Glutamatergic neuron (in vitro differentiated cells): Measurements from ENCODE around the gene WSCD1. TPM values are rescaled to one million over a fixed set of nuclear protein-coding genes. Genes with fewer than 3 reads are reported as not detected.

Experiments used
- DNase-seq: peaks from one replicate; pipeline ENCODE4 v3.0.0; 2022
- H3K27ac Mint-ChIP-seq: one replicate; pipeline ENCODE4 v1.8.0; 2020; ENCODE audit warnings: mild to moderate bottlenecking, mixed read lengths, inconsistent platforms; ENCODE audit not compliant: unreplicated experiment
- H3K27me3 Mint-ChIP-seq: one replicate; pipeline ENCODE4 v1.8.0; 2020; ENCODE audit warnings: mild to moderate bottlenecking, moderate library complexity, mixed read lengths, inconsistent platforms; ENCODE audit not compliant: unreplicated experiment
- H3K36me3 Mint-ChIP-seq: one replicate; pipeline ENCODE4 v1.8.0; 2020; ENCODE audit warnings: mild to moderate bottlenecking, mixed read lengths, inconsistent platforms; ENCODE audit not compliant: unreplicated experiment
- H3K4me1 Mint-ChIP-seq: one replicate; pipeline ENCODE4 v1.8.0; 2020; ENCODE audit warnings: mild to moderate bottlenecking, low read depth, mixed read lengths, inconsistent platforms; ENCODE audit not compliant: unreplicated experiment
- H3K4me3 Mint-ChIP-seq: one replicate; pipeline ENCODE4 v1.8.0; 2020; ENCODE audit warnings: mild to moderate bottlenecking, mixed read lengths, inconsistent platforms; ENCODE audit not compliant: unreplicated experiment
- H3K9me3 Mint-ChIP-seq: one replicate; pipeline ENCODE4 v1.8.0; 2020; ENCODE audit warnings: mild to moderate bottlenecking, moderate library complexity, mixed read lengths, inconsistent platforms; ENCODE audit not compliant: unreplicated experiment
- CTCF ChIP-seq: fragments of 200-600 bp; sonication (generic); IDR thresholded peaks from one replicate; pipeline ENCODE4 v1.5.0; 2021; ENCODE audit not compliant: partially characterized antibody, unreplicated experiment
- long read RNA-seq: library from polyadenylated mRNA; unstranded; transcript quantifications from one replicate; pipeline ENCODE4 v2.0.0, GENCODE V29; 2020; ENCODE audit not compliant: unreplicated experiment
- total RNA-seq: library from RNA; stranded (reverse); fragmentation: NEBNext Ultra II Directional; extraction: Animal tissue kit (Norgen Biotek cat#: 25700); gene quantifications from one replicate; pipeline ENCODE4 v1.2.1, GENCODE V29; 2021; ENCODE audit not compliant: unreplicated experiment

The WSCD1 gene
- 35.6 TPM for total RNA-seq
- long read RNA-seq, partial matches to known transcripts: 1 of 2 reads
- long read RNA-seq, other reads (novel, unspliced or antisense): 1 of 2 reads

GRCh38 chr17:6069539-6070429 lies at the start of gene WSCD1:
WSCD1 (plus strand) TSS chr17:6070379; CDS start chr17:6080659, 10,280 bp downstream.
- peaks cover 4% of the 10 kb centered on the region for H3K9me3 Mint-ChIP-seq
- H3K4me1 Mint-ChIP-seq: peaks cover 15% of the 10 kb centered on the region
- H3K27me3 Mint-ChIP-seq: peaks cover 10% of the 10 kb centered on the region
- H3K4me3 Mint-ChIP-seq: peak within 1 kb of the TSS; percentile 87
- DNase-seq: peak; percentile 76
- no peak for TF ChIP-seq CTCF
- H3K36me3 Mint-ChIP-seq: no peaks in the 10 kb centered on the region
- peak within 1 kb of the TSS; percentile 41 for H3K27ac Mint-ChIP-seq

DNA sequence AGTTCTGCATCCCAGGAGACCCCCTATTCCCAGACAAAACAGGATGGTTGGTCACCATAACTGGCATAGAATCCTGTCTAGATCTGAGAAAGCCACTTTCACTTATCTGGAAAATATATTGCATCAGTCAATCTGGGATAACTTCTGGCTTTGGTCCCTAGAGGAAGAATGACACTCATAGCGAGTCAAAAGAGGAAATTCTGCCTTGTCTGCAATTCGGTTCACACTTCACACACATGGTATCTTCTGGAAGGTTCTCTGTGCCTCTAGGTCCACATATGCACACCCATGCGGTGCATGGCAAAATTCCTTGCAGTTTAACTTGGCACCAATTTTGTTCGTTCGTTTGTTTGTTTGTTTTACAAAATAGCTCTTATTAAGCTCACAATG lies 49.2 kb upstream of the WSCD1 start:
- no peaks in the 10 kb centered on the region for H3K9me3 Mint-ChIP-seq
- no peak overlapping the region for H3K4me3 Mint-ChIP-seq
- no peaks in the 10 kb centered on the region for H3K27me3 Mint-ChIP-seq
- H3K36me3 Mint-ChIP-seq: no peaks in the 10 kb centered on the region
- no peak for TF ChIP-seq CTCF
- DNase-seq: no peak
- no peaks in the 10 kb centered on the region for H3K4me1 Mint-ChIP-seq
- H3K27ac Mint-ChIP-seq: no peak overlapping the region

DNA sequence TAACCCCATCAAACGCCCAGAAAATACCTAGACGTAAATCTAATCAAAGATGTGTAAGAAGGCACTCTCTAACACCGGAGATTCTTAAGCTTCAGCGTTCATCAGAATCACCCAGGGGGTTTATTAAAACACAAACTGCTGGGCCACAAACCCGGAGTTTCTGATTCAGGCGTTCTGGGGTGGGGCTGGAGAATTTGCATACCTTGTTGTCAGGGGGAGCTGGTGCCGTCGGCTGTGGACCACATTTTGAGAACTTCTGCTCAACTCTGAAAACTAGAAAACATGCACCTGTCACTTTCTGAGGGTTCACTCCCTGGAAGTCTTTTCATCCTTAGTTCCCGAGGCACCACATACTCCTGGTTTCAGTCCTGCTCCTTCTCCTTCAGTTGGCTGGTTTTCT lies 48.6 kb upstream of the WSCD1 start:
- H3K4me3 Mint-ChIP-seq: no peak overlapping the region
- no peak for TF ChIP-seq CTCF
- H3K36me3 Mint-ChIP-seq: no peaks in the 10 kb centered on the region
- no peaks in the 10 kb centered on the region for H3K4me1 Mint-ChIP-seq
- no peak overlapping the region for H3K27ac Mint-ChIP-seq
- no peaks in the 10 kb centered on the region for H3K27me3 Mint-ChIP-seq
- no peaks in the 10 kb centered on the region for H3K9me3 Mint-ChIP-seq
- no peak for DNase-seq

GRCh38 chr17:6023036-6023831 lies 46.9 kb upstream of the WSCD1 start:
- no peak overlapping the region for H3K4me3 Mint-ChIP-seq
- no peaks in the 10 kb centered on the region for H3K9me3 Mint-ChIP-seq
- no peak overlapping the region for H3K27ac Mint-ChIP-seq
- no peaks in the 10 kb centered on the region for H3K27me3 Mint-ChIP-seq
- H3K4me1 Mint-ChIP-seq: no peaks in the 10 kb centered on the region
- no peaks in the 10 kb centered on the region for H3K36me3 Mint-ChIP-seq
- DNase-seq: no peak
- TF ChIP-seq CTCF: no peak

DNA sequence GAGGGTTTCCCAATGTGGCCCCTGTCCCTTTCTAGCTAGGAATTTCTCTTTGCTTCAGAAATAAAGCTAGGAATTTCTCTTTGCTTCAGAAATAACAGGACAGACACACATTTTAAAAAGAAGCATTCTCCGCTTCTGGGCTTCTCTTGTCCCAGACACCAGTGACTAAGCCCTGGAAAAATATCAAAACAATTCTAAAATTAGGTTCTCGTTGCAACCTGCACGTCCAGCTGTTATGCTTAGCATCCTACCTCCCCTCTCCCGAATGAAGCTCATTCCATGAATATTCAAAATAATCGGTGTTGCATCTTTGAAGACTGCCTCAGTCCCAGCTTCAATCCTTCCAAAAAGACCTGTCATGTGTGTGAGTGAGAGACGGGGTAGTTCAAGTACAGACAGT lies 45.6 kb upstream of the WSCD1 start:
- Mint-ChIP-seq H3K27ac (no peak overlapping the region), H3K36me3 (no peaks in the 10 kb centered on the region), H3K9me3 (no peaks in the 10 kb centered on the region), H3K4me1 (no peaks in the 10 kb centered on the region), H3K27me3 (no peaks in the 10 kb centered on the region), H3K4me3 (no peak overlapping the region)
- TF ChIP-seq CTCF: no peak
- DNase-seq: no peak
